K562 (cell line): Measurements from ENCODE around the gene TMEM154. TPM values are rescaled to one million over a fixed set of nuclear protein-coding genes. Genes with fewer than 3 reads are reported as not detected.

Experiments
- ATAC-seq: fragments of 200-7000 bp; cut with Tn5 transposase; 3 replicates; pipeline ENCODE4 v1.9.1; 2020; ENCODE audit warnings: moderate library complexity
- BruUV-seq: library from RNA; stranded (reverse); fragments of 400-500 nt; replicated peaks from 2 replicates; lab custom pipeline; 2021; lab: Mats Ljungman, UMichigan
- CTCF ChIA-PET: fragments of 300-600 bp; formaldehyde crosslinking; extraction: SDS; loops from one replicate; lab custom pipeline; 2021; ENCODE audit warnings: low intra/inter-chr PET ratio; lab: Yijun Ruan, JAX
- POLR2A ChIA-PET: fragments of 300-600, 350-650 bp; sonication (Branson Sonifier 250); formaldehyde crosslinking; extraction: SDS; loops from one replicate; lab custom pipeline; 2021; ENCODE audit warnings: antibody characterized with exemption, inconsistent platforms; lab: Yijun Ruan, JAX
- DNase-seq, 4 experiments: peaks; one replicate each; pipeline versions ENCODE4 v3.0.0 to v3.0.0-alpha.2; 2011 to 2018; ENCODE audit warnings: low spot score in 3 of 4, mixed read lengths in 3 of 4; ENCODE audit errors: extremely low read depth in 1 of 4
- FAIRE-seq: peaks from 2 replicates; lab custom pipeline; 2011; peaks lifted over from hg19 to GRCh38; lab: Jason Lieb, UNC
- H2AFZ ChIP-seq: 2 replicates; pipeline ENCODE4 v1.6.0; 2011; ENCODE audit warnings: low read depth, low read length, control low read depth, inconsistent platforms
- H3K27ac ChIP-seq: fragments of 200-600 bp; 3 replicates; pipeline ENCODE4 v1.8.0; 2011; ENCODE audit warnings: low read depth, mild to moderate bottlenecking, control low read depth, inconsistent platforms, low read length, moderate library complexity, mixed read lengths; ENCODE audit errors: extremely low read depth
- H3K27me3 ChIP-seq, 2 experiments: fragments of 300-600 bp in 1 of 2; 2 replicates in 1 of 2; 3 replicates in 1 of 2; pipeline versions ENCODE4 v1.6.0 to v1.8.0; 2011; ENCODE audit warnings: inconsistent platforms in 2 of 2, low read length in 2 of 2, mild to moderate bottlenecking in 1 of 2, mixed read lengths in 1 of 2, moderate library complexity in 1 of 2; ENCODE audit not compliant: control insufficient read depth in 2 of 2, insufficient read depth in 2 of 2
- H3K36me3 ChIP-seq: fragments of 300-600 bp; 3 replicates; pipeline ENCODE4 v1.8.0; 2011; ENCODE audit warnings: mild to moderate bottlenecking, low read length, inconsistent platforms; ENCODE audit not compliant: control insufficient read depth, insufficient read depth
- H3K4me1 ChIP-seq, 2 experiments: fragments of 200-600 bp in 1 of 2; replicated peaks in 1 of 2; 2 replicates in 1 of 2; 3 replicates in 1 of 2; pipeline versions ENCODE4 v1.5.1 to v1.8.0; 2011; ENCODE audit warnings: inconsistent platforms in 2 of 2, low read length in 2 of 2, mild to moderate bottlenecking in 1 of 2, mixed read lengths in 1 of 2, moderate library complexity in 1 of 2; ENCODE audit not compliant: control insufficient read depth in 2 of 2, insufficient read depth in 2 of 2
- H3K4me2 ChIP-seq: 2 replicates; pipeline ENCODE4 v1.6.1; 2011; ENCODE audit warnings: low read length, control low read depth, inconsistent platforms, mixed read lengths; ENCODE audit not compliant: insufficient read depth
- H3K4me3 ChIP-seq: fragments of 200-600 bp; sonication (generic), shearing (Covaris generic); 2 replicates; pipeline ENCODE4 v1.5.1; 2016; ENCODE audit warnings: control low read depth, inconsistent platforms
- H3K79me2 ChIP-seq: fragments of 200-600 bp; 3 replicates; pipeline ENCODE4 v1.8.0; 2011; ENCODE audit warnings: low read length, inconsistent platforms; ENCODE audit not compliant: control insufficient read depth, insufficient read depth
- H3K9ac ChIP-seq, 2 experiments: 2 replicates each; pipeline versions ENCODE4 v1.6.0 to v1.6.1; 2011; ENCODE audit warnings: low read depth in 2 of 2, low read length in 2 of 2, control low read depth in 1 of 2, inconsistent platforms in 1 of 2, mild to moderate bottlenecking in 1 of 2, mixed read lengths in 1 of 2; ENCODE audit not compliant: insufficient read depth in 1 of 2
- H3K9me1 ChIP-seq: one replicate; pipeline ENCODE4 v1.6.0; 2011; ENCODE audit warnings: inconsistent platforms, mild to moderate bottlenecking, low read length, moderate library complexity; ENCODE audit not compliant: control insufficient read depth, insufficient read depth
- H3K9me3 ChIP-seq: replicated peaks from 2 replicates; pipeline ENCODE4 v1.5.1; 2011; ENCODE audit warnings: low read depth, low read length, inconsistent platforms; ENCODE audit not compliant: control insufficient read depth, insufficient read depth
- H4K20me1 ChIP-seq: replicated peaks from 2 replicates; pipeline ENCODE4 v1.6.1; 2011; ENCODE audit warnings: low read length, inconsistent platforms, mixed read lengths; ENCODE audit not compliant: control insufficient read depth, insufficient read depth
- CHD2 ChIP-seq: IDR thresholded peaks from 2 replicates; pipeline ENCODE4 v1.6.1; 2011; ENCODE audit warnings: low read depth, low read length
- ELK3 ChIP-seq: fragments of 450-650 bp; formaldehyde crosslinking; IDR thresholded peaks from 2 replicates; pipeline ENCODE4 v1.4.0; 2020; ENCODE audit warnings: mild to moderate bottlenecking
- HLTF ChIP-seq: fragments of 450-650 bp; IDR thresholded peaks from 2 replicates; pipeline ENCODE4 v1.6.1; 2016
- HMGXB4 ChIP-seq: sonication (generic); formaldehyde crosslinking; IDR thresholded peaks from 2 replicates; pipeline ENCODE4 v1.8.1; 2023; ENCODE audit warnings: mild to moderate bottlenecking, missing genetic modification reagents
- MXD1 ChIP-seq: fragments of 250-450 bp; sonication (Bioruptor Pico); IDR thresholded peaks from 2 replicates; pipeline ENCODE4 v1.8.0; 2021; ENCODE audit warnings: borderline replicate concordance, mild to moderate bottlenecking, moderate library complexity; ENCODE audit not compliant: poor library complexity, severe bottlenecking
- NFYB ChIP-seq: IDR thresholded peaks from 2 replicates; pipeline ENCODE4 v1.6.1; 2011; ENCODE audit warnings: mild to moderate bottlenecking, moderate library complexity; ENCODE audit not compliant: insufficient read length; ENCODE audit errors: extremely low read depth
- SFPQ ChIP-seq: fragments of 200-400 bp; formaldehyde crosslinking; IDR thresholded peaks from 2 replicates; pipeline ENCODE4 v1.6.1; 2017; ENCODE audit warnings: mild to moderate bottlenecking, low read depth, low read length, moderate library complexity
- SP2 ChIP-seq: IDR thresholded peaks from 2 replicates; pipeline ENCODE4 v1.6.1; 2011; ENCODE audit warnings: mild to moderate bottlenecking, low read depth, low read length, moderate library complexity; ENCODE audit not compliant: poor library complexity, severe bottlenecking; ENCODE audit errors: extremely low read depth
- ZBTB17 ChIP-seq: fragments of 450-650 bp; formaldehyde crosslinking; IDR thresholded peaks from 2 replicates; pipeline ENCODE4 v1.4.0; 2020; ENCODE audit warnings: mild to moderate bottlenecking
- ZKSCAN1 ChIP-seq: fragments of 150-350 bp; IDR thresholded peaks from 2 replicates; pipeline ENCODE4 v1.6.1; 2016; ENCODE audit warnings: low read depth, low read length
- ZNF609 ChIP-seq: sonication (generic); formaldehyde crosslinking; IDR thresholded peaks from 2 replicates; pipeline ENCODE4 v1.8.1; 2023; ENCODE audit warnings: missing genetic modification reagents, mild to moderate bottlenecking, borderline replicate concordance
- ZNF668 ChIP-seq: fragments of 250-450 bp; sonication (Bioruptor Pico); IDR thresholded peaks from 2 replicates; pipeline ENCODE4 v1.8.0; 2022; ENCODE audit warnings: mild to moderate bottlenecking, inconsistent platforms
- WGBS: fragments of 100-300 bp; shearing (Covaris generic); methylation state at CpG from one replicate; pipeline ENCODE4 v1.1.6; 2016; ENCODE audit warnings: low coverage, mixed read lengths; ENCODE audit not compliant: insufficient coverage; ENCODE audit errors: missing lambda C conversion rate; 5-methylcytosine and 5-hydroxymethylcytosine counted together
- in situ Hi-C: fragments of 300-500 bp; cut with MboI; formaldehyde crosslinking; loops from 4 replicates; pipeline ENCODE4 v1.15.0; 2018; ENCODE audit warnings: inconsistent platforms, mixed read lengths
- intact Hi-C: fragments of 100-400 bp; cut with micrococcal nuclease; formaldehyde crosslinking; loops from 2 replicates; pipeline ENCODE4 v1.14.2; 2022
- polyA plus RNA-seq, 8 experiments: library from polyadenylated mRNA; depleted of rRNA in 4 of 8; stranded (reverse) in 5 of 8; unstranded in 3 of 8; fragments of >200 nt; fragmentation: Nextera tagmentation in 2 of 8; fragmentation: Illumina TruSeq in 1 of 8; extraction: Ambion mirVana in 2 of 8; extraction: Trizol in 1 of 8; gene quantifications; 2 replicates each; pipeline versions ENCODE4 v1.2.1 to v1.2.3, GENCODE V29; 2011 to 2014; ENCODE audit warnings: inconsistent platforms in 1 of 8, missing spikeins in 1 of 8
- total RNA-seq, 7 experiments: library from RNA; depleted of rRNA in 6 of 7; stranded (reverse); fragments of >200 nt in 6 of 7; fragmentation: Illumina TruSeq in 2 of 7; extraction: Trizol in 2 of 7; gene quantifications; 2 replicates each; pipeline versions ENCODE4 v1.2.1 to v1.2.3, GENCODE V29; 2011 to 2021; ENCODE audit warnings: low replicate concordance in 1 of 7

TMEM154 gene
- total and polyA plus RNA-seq, 9 of the 15 experiments (the other 6 are each of a cell fraction or from before 2014, with no cell fraction given) = 0.13 to 1.8 (median 0.58) TPM

GRCh38 chr4:152591876-152592275 is 87.9 kb downstream of the TMEM154 start:
- Histone ChIP-seq H3K79me2 (no peaks in the 10 kb centered on the region), H3K9me1 (no peaks in the 10 kb centered on the region), H2AFZ (no peak overlapping the region), H3K9me3 (no peaks in the 10 kb centered on the region), H3K9ac (no peak overlapping the region), H3K4me2 (no peak overlapping the region), H4K20me1 (no peaks in the 10 kb centered on the region; the same call in 1 of the 2 replicates), H3K27me3 (peaks cover 7 to 14% of the 10 kb centered on the region in 2 experiments; a peak in 3 of 5 replicates), H3K36me3 (no peaks in the 10 kb centered on the region), H3K4me1 (peaks cover 0 to 3% of the 10 kb centered on the region in 2 experiments; a peak in 1 of 5 replicates), H3K27ac (no peak overlapping the region), H3K4me3 (no peak overlapping the region)
- 3% methylated on average over 6 of the region's 6 CpGs for WGBS
- no TSS peak for BruUV-seq
- ChIA-PET POLR2A (no interaction called here), CTCF (no interaction called here)
- ATAC-seq (no peak), DNase-seq (no peak), FAIRE-seq (no peak)
- TF ChIP-seq CHD2 = no peak
- no peak for TF ChIP-seq ZBTB17 (CRISPR knock-in tag)
- no peak for TF ChIP-seq NFYB
- no peak for TF ChIP-seq ELK3 (CRISPR knock-in tag)
- no peak for TF ChIP-seq MXD1 (CRISPR knock-in tag)
- no peak for TF ChIP-seq SFPQ
- TF ChIP-seq SP2 = no peak
- TF ChIP-seq ZNF609 (CRISPR knock-in tag) = no peak
- no peak for TF ChIP-seq HLTF
- TF ChIP-seq HMGXB4 (CRISPR knock-in tag) = no peak
- no peak for TF ChIP-seq ZNF668
- TF ChIP-seq ZKSCAN1 = no peak
- in situ Hi-C loops = no loop called here
- intact Hi-C loops = no loop called here
